Upper lobe of left lung (tissue), 4 donors: ENCODE data around the gene SERINC5.

Source experiments
- CTCF ChIP-seq, 6 experiments: fragments of 450-650 bp in 4 of 6; fragments of 200-600 bp in 2 of 6; sonication (generic) in 2 of 6; IDR thresholded peaks; one replicate each; pipeline ENCODE4 v1.5.1; 2016 to 2019; ENCODE audit warnings: antibody characterized with exemption in 6 of 6
- POLR2A ChIP-seq, 4 donors: fragments of 450-650 bp; IDR thresholded peaks; one replicate each; pipeline ENCODE4 v1.5.1; 2016 to 2017; ENCODE audit warnings: antibody characterized with exemption in 4 of 4, mild to moderate bottlenecking in 2 of 4

DNA sequence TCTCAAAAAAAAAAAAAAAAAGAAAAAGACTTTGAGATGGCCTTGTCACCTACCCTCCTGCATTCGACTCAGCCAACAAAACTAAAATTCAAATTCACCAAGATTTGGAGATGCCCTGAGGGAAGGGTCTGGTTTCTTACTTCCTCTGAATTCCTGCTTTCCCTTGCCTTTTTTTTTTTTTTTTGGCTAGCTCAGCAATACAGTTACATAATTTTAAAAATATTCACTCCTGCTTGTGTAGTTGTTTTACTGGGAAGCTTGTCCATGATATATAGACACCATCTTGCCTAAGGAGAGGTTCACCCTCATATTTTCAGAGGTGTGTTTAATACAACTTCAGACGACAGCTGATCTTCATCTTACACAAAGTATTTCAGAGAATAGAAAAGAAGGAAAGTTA, 21.3 kb upstream of the SERINC5 start:
- TF ChIP-seq CTCF (IDR thresholded peaks at IDR 0.05), result no peak
- TF ChIP-seq POLR2A (IDR thresholded peaks at IDR 0.05), result no peak
